ENCODE results near the gene DUS3L. TPM values are rescaled to one million over a fixed set of nuclear protein-coding genes. Genes with fewer than 3 reads are reported as not detected.
"Not testable (repeated sequence)": the region's sequence is repeated elsewhere in the genome, so short reads cannot be mapped to it uniquely, and the experiment has no call there.

DUS3L gene
- total RNA-seq, 1 donor from 2014 or later, result 74.0 TPM

GRCh38 chr19:5765220-5765619 lies 25.7 kb downstream of the DUS3L start:
- no peaks in the 10 kb centered on the region for H3K36me3 Mint-ChIP-seq (ENCODE audit: low read depth)
- H3K9me3 Mint-ChIP-seq, result no peaks in the 10 kb centered on the region
- DNase-seq (ENCODE audit: low spot score), result no peak
- no peak overlapping the region for H3K4me3 Mint-ChIP-seq (ENCODE audit: low read depth)
- no peak overlapping the region for H3K27ac Mint-ChIP-seq
- no peaks in the 10 kb centered on the region for H3K4me1 Mint-ChIP-seq (ENCODE audit: low read depth)
- intact Hi-C loops (cut with micrococcal nuclease), result no loop called here
- H3K27me3 Mint-ChIP-seq (ENCODE audit: low read depth), result no peaks in the 10 kb centered on the region

DNA sequence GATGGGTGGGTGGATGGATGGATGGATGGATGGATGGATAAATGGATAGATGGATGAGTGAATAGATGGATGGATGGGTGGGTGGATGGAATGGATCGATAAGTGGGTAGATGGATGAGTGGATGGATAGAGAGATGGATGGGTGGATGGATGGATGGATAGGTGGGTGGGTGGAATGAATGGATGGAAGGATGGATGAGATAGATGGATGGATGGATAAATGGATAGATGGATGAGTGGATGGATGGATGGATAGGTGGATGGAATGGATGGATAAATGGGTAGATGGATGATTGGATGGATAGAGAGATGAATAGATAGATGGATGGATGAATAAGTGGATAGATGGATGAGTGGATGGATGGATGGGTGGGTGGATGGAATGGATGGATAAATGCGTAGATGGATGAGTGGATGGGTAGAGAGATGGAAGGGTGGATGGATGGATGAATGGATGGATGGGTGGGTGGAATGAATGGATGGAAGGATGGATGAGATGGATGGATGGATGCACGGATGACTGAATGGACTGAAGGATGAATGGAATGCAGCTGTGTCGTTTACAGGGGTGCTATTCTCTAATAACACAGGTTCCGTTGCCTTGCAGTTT lies 28.2 kb downstream of the DUS3L start:
- no peaks in the 10 kb centered on the region for H3K36me3 Mint-ChIP-seq (ENCODE audit: low read depth)
- H3K27ac Mint-ChIP-seq, result no peak overlapping the region
- no peak for DNase-seq (ENCODE audit: low spot score)
- no peaks in the 10 kb centered on the region for H3K9me3 Mint-ChIP-seq
- H3K4me3 Mint-ChIP-seq (ENCODE audit: low read depth), result no peak overlapping the region
- no peaks in the 10 kb centered on the region for H3K4me1 Mint-ChIP-seq (ENCODE audit: low read depth)
- no peaks in the 10 kb centered on the region for H3K27me3 Mint-ChIP-seq (ENCODE audit: low read depth)
- intact Hi-C loops (cut with micrococcal nuclease), result no loop called here

- Mint-ChIP-seq H3K9me3 (no peaks in the 10 kb centered on the region), H3K4me3 (ENCODE audit: low read depth) (no peak overlapping the region), H3K27me3 (ENCODE audit: low read depth) (no peaks in the 10 kb centered on the region), H3K36me3 (ENCODE audit: low read depth) (no peaks in the 10 kb centered on the region), H3K4me1 (ENCODE audit: low read depth) (no peaks in the 10 kb centered on the region), H3K27ac (no peak overlapping the region)
- intact Hi-C loops (cut with micrococcal nuclease), result no loop called here
- DNase-seq (ENCODE audit: low spot score), result no peak
These were observed 37.2 kb downstream of the DUS3L start for GRCh38 chr19:5753743-5754142.

GRCh38 chr19:5751709-5752108 lies 39.3 kb downstream of the DUS3L start:
- no peak for DNase-seq (ENCODE audit: low spot score)
- no peak overlapping the region for H3K4me3 Mint-ChIP-seq (ENCODE audit: low read depth)
- H3K27me3 Mint-ChIP-seq (ENCODE audit: low read depth), result no peaks in the 10 kb centered on the region
- no peaks in the 10 kb centered on the region for H3K36me3 Mint-ChIP-seq (ENCODE audit: low read depth)
- H3K27ac Mint-ChIP-seq, result no peak overlapping the region
- intact Hi-C loops (cut with micrococcal nuclease), result no loop called here
- no peaks in the 10 kb centered on the region for H3K4me1 Mint-ChIP-seq (ENCODE audit: low read depth)
- no peaks in the 10 kb centered on the region for H3K9me3 Mint-ChIP-seq

DNA sequence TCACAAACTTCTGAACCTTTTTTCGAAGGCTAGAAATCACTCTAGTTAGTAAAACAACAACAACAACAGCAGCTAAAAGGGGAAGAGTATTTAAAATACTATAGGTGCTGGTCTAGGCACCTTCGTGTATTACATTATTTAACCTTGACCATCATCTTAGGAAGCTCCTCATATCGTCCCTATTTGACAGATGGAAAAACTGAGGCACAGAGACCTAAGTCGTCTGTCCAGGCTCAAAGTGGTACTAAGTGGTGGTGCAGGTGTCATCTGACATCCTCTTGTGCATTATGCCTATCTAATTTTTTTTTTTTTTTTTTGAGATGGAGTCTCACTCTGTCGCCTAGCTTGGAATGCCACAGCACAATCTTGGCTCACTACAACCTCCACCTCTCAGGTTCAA lies 41.5 kb downstream of the DUS3L start:
- Mint-ChIP-seq H3K4me3 (ENCODE audit: low read depth) (no peak overlapping the region), H3K27ac (no peak overlapping the region), H3K36me3 (ENCODE audit: low read depth) (no peaks in the 10 kb centered on the region), H3K4me1 (ENCODE audit: low read depth) (no peaks in the 10 kb centered on the region), H3K9me3 (no peaks in the 10 kb centered on the region), H3K27me3 (ENCODE audit: low read depth) (no peaks in the 10 kb centered on the region)
- intact Hi-C loops (cut with micrococcal nuclease), result no loop called here
- no peak for DNase-seq (ENCODE audit: low spot score)

- intact Hi-C loops (cut with micrococcal nuclease); H3K27me3 Mint-ChIP-seq (ENCODE audit: low read depth); H3K27ac Mint-ChIP-seq; H3K4me3 Mint-ChIP-seq (ENCODE audit: low read depth); H3K9me3 Mint-ChIP-seq; H3K4me1 Mint-ChIP-seq (ENCODE audit: low read depth); H3K36me3 Mint-ChIP-seq (ENCODE audit: low read depth); DNase-seq (ENCODE audit: low spot score): not testable (repeated sequence)
These were observed 42.0 kb downstream of the DUS3L start for GRCh38 chr19:5748920-5749319.

DNA sequence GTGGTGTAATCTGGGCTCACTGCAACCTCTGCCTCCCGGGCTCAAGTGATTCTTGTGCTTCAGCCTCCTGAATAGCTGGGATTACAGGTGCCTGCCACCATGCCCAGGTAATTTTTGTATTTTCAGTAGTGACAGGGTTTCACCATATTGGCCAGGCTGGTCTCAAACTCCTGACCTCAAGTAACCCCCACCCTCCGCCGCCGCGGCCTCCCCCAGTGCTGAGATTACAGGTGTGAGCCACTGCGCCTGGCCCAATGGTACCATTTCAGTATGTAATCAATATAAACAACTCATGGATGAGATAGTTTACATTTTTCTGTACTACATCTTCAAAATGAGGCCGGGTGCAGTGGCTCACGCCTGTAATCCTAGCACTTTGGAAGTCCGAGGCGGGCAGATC lies 46.0 kb downstream of the DUS3L start:
- H3K36me3 Mint-ChIP-seq (ENCODE audit: low read depth); intact Hi-C loops (cut with micrococcal nuclease); H3K9me3 Mint-ChIP-seq; H3K27me3 Mint-ChIP-seq (ENCODE audit: low read depth); H3K4me3 Mint-ChIP-seq (ENCODE audit: low read depth); H3K4me1 Mint-ChIP-seq (ENCODE audit: low read depth); DNase-seq (ENCODE audit: low spot score); H3K27ac Mint-ChIP-seq: not testable (repeated sequence)

GRCh38 chr19:5743630-5744029 lies 47.3 kb downstream of the DUS3L start:
- DNase-seq (ENCODE audit: low spot score), result no peak

DNA sequence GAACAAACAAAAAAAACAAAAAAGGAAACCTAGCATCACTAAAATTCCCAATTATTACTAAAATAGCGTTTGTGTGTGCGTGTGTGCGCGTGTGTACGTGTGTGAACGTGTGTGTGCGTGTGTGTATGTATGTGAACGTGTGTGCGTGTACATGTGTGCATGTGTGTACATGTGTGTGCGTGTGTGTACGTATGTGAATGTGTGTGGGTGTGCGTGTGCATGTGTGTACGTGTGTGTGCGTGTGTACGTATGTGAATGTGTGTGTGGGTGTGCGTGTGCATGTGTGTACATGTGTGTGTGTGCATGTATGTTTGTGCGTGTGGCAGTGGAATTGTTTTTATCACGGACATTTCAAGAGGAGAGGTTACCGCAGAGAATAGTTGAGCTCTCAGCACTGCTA lies 48.9 kb downstream of the DUS3L start:
- no peaks in the 10 kb centered on the region for H3K9me3 Mint-ChIP-seq
- no peaks in the 10 kb centered on the region for H3K4me1 Mint-ChIP-seq (ENCODE audit: low read depth)
- intact Hi-C loops (cut with micrococcal nuclease), result no loop called here
- no peak overlapping the region for H3K27ac Mint-ChIP-seq
- no peaks in the 10 kb centered on the region for H3K27me3 Mint-ChIP-seq (ENCODE audit: low read depth)
- DNase-seq (ENCODE audit: low spot score), result no peak
- no peaks in the 10 kb centered on the region for H3K36me3 Mint-ChIP-seq (ENCODE audit: low read depth)
- no peak overlapping the region for H3K4me3 Mint-ChIP-seq (ENCODE audit: low read depth)

More at GRCh38 chr19:5743630-5744029, 47.3 kb downstream of the DUS3L start:
- no peaks in the 10 kb centered on the region for H3K27me3 Mint-ChIP-seq (ENCODE audit: low read depth)
- no peak overlapping the region for H3K27ac Mint-ChIP-seq
- intact Hi-C loops (cut with micrococcal nuclease), result no loop called here
- no peaks in the 10 kb centered on the region for H3K4me1 Mint-ChIP-seq (ENCODE audit: low read depth)
- no peaks in the 10 kb centered on the region for H3K36me3 Mint-ChIP-seq (ENCODE audit: low read depth)
- H3K9me3 Mint-ChIP-seq, result no peaks in the 10 kb centered on the region
- H3K4me3 Mint-ChIP-seq (ENCODE audit: low read depth), result no peak overlapping the region

GRCh38 chr19:5738423-5738822 lies 52.5 kb downstream of the DUS3L start:
- DNase-seq (ENCODE audit: low spot score), result no peak
- Mint-ChIP-seq H3K27ac (no peak overlapping the region), H3K4me3 (ENCODE audit: low read depth) (no peak overlapping the region), H3K36me3 (ENCODE audit: low read depth) (no peaks in the 10 kb centered on the region), H3K4me1 (ENCODE audit: low read depth) (no peaks in the 10 kb centered on the region), H3K9me3 (no peaks in the 10 kb centered on the region), H3K27me3 (ENCODE audit: low read depth) (no peaks in the 10 kb centered on the region)
- intact Hi-C loops (cut with micrococcal nuclease), result no loop called here

Other genes with a start within 250 kb of the DUS3L start
- 0.37 and 0.52 TPM in 2 replicates for gene TINCR, start 223.2 kb downstream of the DUS3L start, total RNA-seq
- gene SAFB2, start 168.4 kb downstream of the DUS3L start, total RNA-seq, result 96.1 and 96.7 TPM in 2 replicates
- gene SAFB, start 168.1 kb downstream of the DUS3L start, total RNA-seq, result 132 and 143 TPM in 2 replicates
- gene MICOS13, start 110.6 kb downstream of the DUS3L start, total RNA-seq, result 54.3 and 60.9 TPM in 2 replicates
- 2.0 and 2.5 TPM in 2 replicates for gene HSD11B1L, start 110.1 kb downstream of the DUS3L start, total RNA-seq
- 996 and 1,031 TPM in 2 replicates for gene RPL36, start 100.9 kb downstream of the DUS3L start, total RNA-seq
- 192 and 196 TPM in 2 replicates for gene LONP1, start 71.0 kb downstream of the DUS3L start, total RNA-seq
- not detected in 2 replicates for gene CATSPERD, start 70.5 kb downstream of the DUS3L start, total RNA-seq
- 5.7 and 6.1 TPM in 2 replicates for gene PRR22, start 6.4 kb downstream of the DUS3L start, total RNA-seq
- 0.85 and 0.87 TPM in 2 replicates for gene NRTN, start 13.9 kb upstream of the DUS3L start, total RNA-seq
- gene FUT6, start 48.5 kb upstream of the DUS3L start, total RNA-seq, result not detected in 2 replicates
- gene FUT3, start 60.3 kb upstream of the DUS3L start, total RNA-seq, result not detected in 2 replicates
- not detected in 2 replicates for gene FUT5, start 79.4 kb upstream of the DUS3L start, total RNA-seq
- gene NDUFA11, start 112.6 kb upstream of the DUS3L start, total RNA-seq, result 230 and 246 TPM in 2 replicates
- 3.1 and 3.8 TPM in 2 replicates for gene VMAC, start 113.7 kb upstream of the DUS3L start, total RNA-seq
- gene CAPS, start 123.1 kb upstream of the DUS3L start, total RNA-seq, result 3.3 and 4.8 TPM in 2 replicates
- gene RANBP3, start 187.0 kb upstream of the DUS3L start, total RNA-seq, result 98.2 and 105 TPM in 2 replicates